GM12874 (cell line): ENCODE results near the gene DNAH9.

ENCODE experiments used
- TF ChIP-seq, protein P1 (sequence below): IDR thresholded peaks from 2 replicates; pipeline ENCODE4 v1.5.1; 2011; ENCODE audit warnings: low read depth, mild to moderate bottlenecking, control low read depth, low read length, moderate library complexity; ENCODE audit not compliant: insufficient read depth

DNAH9 gene

DNA sequence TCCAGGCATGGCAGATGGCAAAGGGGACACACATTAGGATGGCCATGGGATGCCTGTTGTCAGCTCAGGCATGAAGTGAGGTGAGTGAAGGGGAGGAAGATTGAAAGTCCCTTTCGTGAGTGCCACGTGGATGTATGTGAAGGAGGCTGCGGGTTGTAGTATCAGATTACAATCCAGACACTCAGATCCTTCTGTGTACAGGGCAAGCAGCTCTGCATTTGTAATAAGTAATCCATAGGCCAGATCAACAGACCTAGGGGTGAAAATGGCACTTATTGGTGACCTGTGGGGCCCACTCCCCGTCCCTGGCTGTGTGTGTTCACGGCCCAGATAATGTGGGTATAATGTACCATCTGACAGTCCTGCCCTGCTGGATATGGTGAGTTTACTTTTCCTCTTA, 159.5 kb downstream of the DNAH9 start:
- TF ChIP-seq, protein P1, sequence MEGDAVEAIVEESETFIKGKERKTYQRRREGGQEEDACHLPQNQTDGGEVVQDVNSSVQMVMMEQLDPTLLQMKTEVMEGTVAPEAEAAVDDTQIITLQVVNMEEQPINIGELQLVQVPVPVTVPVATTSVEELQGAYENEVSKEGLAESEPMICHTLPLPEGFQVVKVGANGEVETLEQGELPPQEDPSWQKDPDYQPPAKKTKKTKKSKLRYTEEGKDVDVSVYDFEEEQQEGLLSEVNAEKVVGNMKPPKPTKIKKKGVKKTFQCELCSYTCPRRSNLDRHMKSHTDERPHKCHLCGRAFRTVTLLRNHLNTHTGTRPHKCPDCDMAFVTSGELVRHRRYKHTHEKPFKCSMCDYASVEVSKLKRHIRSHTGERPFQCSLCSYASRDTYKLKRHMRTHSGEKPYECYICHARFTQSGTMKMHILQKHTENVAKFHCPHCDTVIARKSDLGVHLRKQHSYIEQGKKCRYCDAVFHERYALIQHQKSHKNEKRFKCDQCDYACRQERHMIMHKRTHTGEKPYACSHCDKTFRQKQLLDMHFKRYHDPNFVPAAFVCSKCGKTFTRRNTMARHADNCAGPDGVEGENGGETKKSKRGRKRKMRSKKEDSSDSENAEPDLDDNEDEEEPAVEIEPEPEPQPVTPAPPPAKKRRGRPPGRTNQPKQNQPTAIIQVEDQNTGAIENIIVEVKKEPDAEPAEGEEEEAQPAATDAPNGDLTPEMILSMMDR = no peak

DNA sequence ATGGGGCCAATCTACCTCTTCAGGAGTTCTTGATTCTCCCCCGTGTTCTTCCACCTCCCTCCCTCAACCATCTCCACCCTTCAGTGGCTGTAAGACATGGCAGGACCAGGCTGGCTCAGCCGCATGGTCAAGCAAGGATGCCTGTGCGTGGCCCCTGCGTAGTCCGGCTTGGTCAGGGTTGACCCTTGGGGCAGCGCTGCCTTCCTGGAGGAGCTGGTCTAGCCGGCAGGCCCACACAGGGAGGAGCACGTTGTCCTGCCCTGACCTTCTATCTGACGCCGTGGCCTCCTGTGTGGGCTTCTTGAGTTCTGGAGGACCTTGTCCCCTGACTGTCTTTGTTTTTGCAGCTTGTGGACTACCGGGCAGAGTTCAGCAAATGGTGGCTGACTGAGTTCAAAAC, 169.8 kb downstream of the DNAH9 start:
- TF ChIP-seq, protein P1 = no peak

- TF ChIP-seq, protein P1 = no peak
These were observed 170.7 kb downstream of the DNAH9 start for GRCh38 chr17:11768981-11769380.

DNA sequence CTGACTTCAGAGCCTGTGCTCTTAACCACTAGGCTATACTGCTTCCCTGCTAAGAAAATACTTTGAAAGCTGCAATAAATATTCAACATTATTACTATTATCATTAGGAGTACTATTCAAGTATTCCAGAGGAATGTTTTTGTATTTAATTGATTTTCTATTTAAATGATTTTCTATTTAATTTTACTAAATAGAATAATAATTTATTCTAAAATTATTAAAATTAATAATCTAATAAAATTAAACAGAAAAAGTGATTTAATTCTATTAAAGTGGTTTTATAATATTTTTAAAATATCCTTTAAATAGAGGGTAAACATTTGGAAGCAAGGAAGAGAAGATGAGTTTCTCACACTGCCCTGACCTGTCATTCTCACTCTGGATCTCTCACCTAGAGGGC, 173.8 kb downstream of the DNAH9 start:
- TF ChIP-seq, protein P1 = no peak

DNA sequence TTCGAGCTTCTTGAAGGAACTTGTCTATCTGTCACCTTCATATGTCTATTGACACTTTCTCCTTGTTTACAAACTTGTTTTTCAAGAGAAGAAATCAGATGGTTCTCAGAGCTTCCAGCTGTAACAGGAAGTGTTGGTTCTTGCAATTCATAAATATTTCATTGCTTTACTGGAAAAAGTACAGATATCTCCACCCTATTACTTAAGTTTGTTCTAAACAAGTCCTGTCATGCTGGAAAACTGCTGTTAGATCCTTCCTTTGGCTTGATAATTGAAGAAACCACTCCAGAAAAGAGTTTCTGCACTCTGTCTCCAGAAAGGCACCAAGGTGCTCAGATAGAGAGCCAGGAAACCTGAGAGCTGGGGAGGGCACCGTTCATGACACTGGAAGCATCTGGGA, 181.6 kb downstream of the DNAH9 start:
- TF ChIP-seq, protein P1 = no peak

- TF ChIP-seq, protein P1 = no peak
These were observed 182.4 kb downstream of the DNAH9 start for GRCh38 chr17:11780621-11781020.

- TF ChIP-seq, protein P1 = no peak
These were observed 188.6 kb downstream of the DNAH9 start for GRCh38 chr17:11786711-11787438.
